ENCODE measurements around the gene MACROD2. TPM values are rescaled to one million over a fixed set of nuclear protein-coding genes. Genes with fewer than 3 reads are reported as not detected.

MACROD2 gene
- total RNA-seq, 1 donor from 2014 or later, result 3.5 TPM

GRCh38 chr20:15511551-15511950 is 1516.2 kb downstream of the MACROD2 start:
- Histone ChIP-seq H3K27me3 (no peaks in the 10 kb centered on the region), H3K9me3 (no peaks in the 10 kb centered on the region), H3K4me1 (no peaks in the 10 kb centered on the region), H3K4me3 (no peak overlapping the region), H3K36me3 (no peaks in the 10 kb centered on the region), H3K27ac (no peak overlapping the region)
- intact Hi-C loops (cut with DNase I), result no loop called here
- DNase-seq (ENCODE audit: low spot score in 2 of 2), result no peak
- no peak for TF ChIP-seq CTCF (IDR thresholded peaks at IDR 0.05)

- intact Hi-C loops (cut with DNase I), result no loop called here
- Histone ChIP-seq H3K27ac (no peak overlapping the region), H3K27me3 (no peaks in the 10 kb centered on the region), H3K4me1 (no peaks in the 10 kb centered on the region), H3K4me3 (no peak overlapping the region), H3K9me3 (no peaks in the 10 kb centered on the region), H3K36me3 (no peaks in the 10 kb centered on the region)
- no peak for DNase-seq (ENCODE audit: low spot score in 2 of 2)
- no peak for TF ChIP-seq CTCF (IDR thresholded peaks at IDR 0.05)
These were observed 1517.6 kb downstream of the MACROD2 start for GRCh38 chr20:15512916-15513315.

- Histone ChIP-seq H3K4me1 (no peaks in the 10 kb centered on the region), H3K36me3 (no peaks in the 10 kb centered on the region), H3K27ac (no peak overlapping the region), H3K4me3 (no peak overlapping the region), H3K9me3 (no peaks in the 10 kb centered on the region), H3K27me3 (no peaks in the 10 kb centered on the region)
- DNase-seq (ENCODE audit: low spot score in 2 of 2), result no peak
- no peak for TF ChIP-seq CTCF (IDR thresholded peaks at IDR 0.05)
- intact Hi-C loops (cut with DNase I), result no loop called here
These were observed 1520.4 kb downstream of the MACROD2 start for GRCh38 chr20:15515691-15516090.

GRCh38 chr20:15520930-15521524 is 1525.7 kb downstream of the MACROD2 start:
- DNase-seq (ENCODE audit: low spot score in 2 of 2), result no peak
- no peaks in the 10 kb centered on the region for H3K27me3 ChIP-seq
- TF ChIP-seq CTCF (IDR thresholded peaks at IDR 0.05), result no peak
- no peak overlapping the region for H3K27ac ChIP-seq
- no peak overlapping the region for H3K4me3 ChIP-seq
- no peaks in the 10 kb centered on the region for H3K4me1 ChIP-seq
- no peaks in the 10 kb centered on the region for H3K36me3 ChIP-seq
- H3K9me3 ChIP-seq, result no peaks in the 10 kb centered on the region
- intact Hi-C loops (cut with DNase I), result no loop called here

GRCh38 chr20:15523400-15523799 is 1528.1 kb downstream of the MACROD2 start:
- no peak overlapping the region for H3K27ac ChIP-seq
- H3K9me3 ChIP-seq, result no peaks in the 10 kb centered on the region
- TF ChIP-seq CTCF (IDR thresholded peaks at IDR 0.05), result no peak
- H3K4me3 ChIP-seq, result no peak overlapping the region
- intact Hi-C loops (cut with DNase I), result no loop called here
- no peaks in the 10 kb centered on the region for H3K27me3 ChIP-seq
- no peaks in the 10 kb centered on the region for H3K4me1 ChIP-seq
- DNase-seq (ENCODE audit: low spot score in 2 of 2), result no peak
- no peaks in the 10 kb centered on the region for H3K36me3 ChIP-seq
